ENCODE data around the gene EXT2. TPM values are rescaled to one million over a fixed set of nuclear protein-coding genes. Genes with fewer than 3 reads are reported as not detected.

The EXT2 gene
- total RNA-seq, 2 experiments from 2014 or later, result 27.0 to 28.1 TPM

- H3K27ac Mint-ChIP-seq, result no peak overlapping the region
- intact Hi-C loops (cut with micrococcal nuclease), result loop anchor here (1.0 kb wide), 1 partner anchor 253 kb away; no protein-coding TSS in a partner anchor
- no peaks in the 10 kb centered on the region for H3K36me3 Mint-ChIP-seq
- H3K27me3 Mint-ChIP-seq, result no peaks in the 10 kb centered on the region
- ChIA-PET POLR2A (no interaction called here), CTCF (interaction anchor here (0.6 to 4.1 kb wide), 25 partner anchors 9 to 1047 kb away, joined by 3 to 48 read pairs (median 4); partner anchors contain the start of gene EXT2)
- no peak for DNase-seq
- no peaks in the 10 kb centered on the region for H3K9me3 Mint-ChIP-seq
- no peaks in the 10 kb centered on the region for H3K4me1 Mint-ChIP-seq (ENCODE audit: low read depth)
- H3K4me3 Mint-ChIP-seq, result no peak overlapping the region
Observed at GRCh38 chr11:44285756-44286155, 190.3 kb downstream of the EXT2 start.

GRCh38 chr11:44286268-44286880, 190.9 kb downstream of the EXT2 start:
- Mint-ChIP-seq H3K27me3 (no peaks in the 10 kb centered on the region), H3K4me1 (ENCODE audit: low read depth) (no peaks in the 10 kb centered on the region), H3K9me3 (no peaks in the 10 kb centered on the region), H3K36me3 (no peaks in the 10 kb centered on the region), H3K4me3 (no peak overlapping the region), H3K27ac (no peak overlapping the region)
- CTCF ChIA-PET, result interaction anchor here (0.7 to 4.1 kb wide), 26 partner anchors 9 to 331 kb away, joined by 3 to 48 read pairs (median 4); partner anchors contain the start of gene EXT2
- POLR2A ChIA-PET, result no interaction called here
- intact Hi-C loops (cut with micrococcal nuclease), result loop anchor here (1.0 kb wide), 1 partner anchor 252 kb away; no protein-coding TSS in a partner anchor
- DNase-seq, result peak; percentile 76

GRCh38 chr11:44286911-44287310, 191.4 kb downstream of the EXT2 start:
- intact Hi-C loops (cut with micrococcal nuclease), result loop anchor here (1.0 kb wide), 1 partner anchor 251 kb away; no protein-coding TSS in a partner anchor
- Mint-ChIP-seq H3K4me1 (ENCODE audit: low read depth) (no peaks in the 10 kb centered on the region), H3K27me3 (no peaks in the 10 kb centered on the region), H3K9me3 (no peaks in the 10 kb centered on the region), H3K4me3 (no peak overlapping the region), H3K27ac (no peak overlapping the region), H3K36me3 (no peaks in the 10 kb centered on the region)
- POLR2A ChIA-PET, result no interaction called here
- no peak for DNase-seq
- CTCF ChIA-PET, result interaction anchor here (0.6 to 4.1 kb wide), 9 partner anchors 9 to 330 kb away, joined by 3 to 48 read pairs (median 5); no protein-coding TSS in a partner anchor

GRCh38 chr11:44288133-44288526, 192.7 kb downstream of the EXT2 start:
- no peak for DNase-seq
- Mint-ChIP-seq H3K27me3 (no peaks in the 10 kb centered on the region), H3K4me1 (ENCODE audit: low read depth) (no peaks in the 10 kb centered on the region), H3K9me3 (no peaks in the 10 kb centered on the region), H3K4me3 (no peak overlapping the region), H3K36me3 (no peaks in the 10 kb centered on the region), H3K27ac (no peak overlapping the region)
- CTCF ChIA-PET, result interaction anchor here (2.7 kb wide), 1 partner anchor 193 kb away, joined by 8 read pairs; the partner anchor contains the start of gene EXT2
- POLR2A ChIA-PET, result no interaction called here
- intact Hi-C loops (cut with micrococcal nuclease), result no loop called here

GRCh38 chr11:44290208-44290607, 194.7 kb downstream of the EXT2 start:
- Mint-ChIP-seq H3K27me3 (peaks cover 6% of the 10 kb centered on the region), H3K36me3 (no peaks in the 10 kb centered on the region), H3K4me1 (ENCODE audit: low read depth) (no peaks in the 10 kb centered on the region), H3K27ac (no peak overlapping the region), H3K4me3 (no peak overlapping the region), H3K9me3 (no peaks in the 10 kb centered on the region)
- ChIA-PET POLR2A (no interaction called here), CTCF (interaction anchor here (0.7 to 2.7 kb wide), 2 partner anchors 112 to 195 kb away, joined by 4 to 8 read pairs; partner anchors contain the start of gene EXT2)
- intact Hi-C loops (cut with micrococcal nuclease), result no loop called here
- DNase-seq, result no peak

Other genes starting within 250 kb of the EXT2 start
- 10 to 100 TPM; 32.1 to 35.8 TPM for gene ALKBH3, start 214.8 kb upstream of the EXT2 start, total RNA-seq
- under 1 TPM in 1 of 2 experiments, not detected in 1; 0.21 TPM for gene C11orf96, start 153.0 kb upstream of the EXT2 start, total RNA-seq
- not detected for gene ACCSL, start 47.7 kb upstream of the EXT2 start, total RNA-seq
- 10 to 100 TPM; 13.7 to 17.5 TPM for gene ACCS, start 29.4 kb upstream of the EXT2 start, total RNA-seq
- not detected for gene ALX4, start 214.5 kb downstream of the EXT2 start, total RNA-seq